Measurements from ENCODE around the gene TMED10. TPM values are rescaled to one million over a fixed set of nuclear protein-coding genes. Genes with fewer than 3 reads are reported as not detected.

TMED10 gene
- total RNA-seq, 2 donors from 2014 or later = 320 to 397 TPM

GRCh38 chr14:75081660-75082229 lies 94.7 kb downstream of the TMED10 start:
- no peak for TF ChIP-seq POLR2AphosphoS5 (IDR thresholded peaks at IDR 0.05)
- TF ChIP-seq POLR2A (IDR thresholded peaks at IDR 0.05) = no peak
- TF ChIP-seq CTCF (IDR thresholded peaks at IDR 0.05) = no peak
- no peak overlapping the region for H3K4me3 ChIP-seq
- no peak overlapping the region for H3K27ac ChIP-seq
- 37% methylated on average over 2 of the region's 2 CpGs for WGBS
- H3K4me1 ChIP-seq (replicated peaks) = no peaks in the 10 kb centered on the region
- DNase-seq (ENCODE audit: low spot score) = no peak
- no peaks in the 10 kb centered on the region for H3K9me3 ChIP-seq
- intact Hi-C loops (cut with DNase I) = no loop called here
- peaks cover 0 to 5% of the 10 kb centered on the region in 2 donors for H3K36me3 ChIP-seq
- H3K27me3 ChIP-seq (replicated peaks; ENCODE audit: insufficient read depth) = no peaks in the 10 kb centered on the region

Small RNA genes within 50 kb of the gene (small RNA-seq; reads per million reads assigned to genes)
- gene HIF1AP1 = 0 reads per million in 2 donors
- 0 reads per million in 2 donors for gene RNU4ATAC14P

Other genes with a start within 250 kb of the TMED10 start
- 10 to 100 TPM in 1 of 2 donors, 1 to 10 TPM in 1; 7.9 to 16.2 TPM for gene PGF, start 221.0 kb downstream of the TMED10 start, total RNA-seq
- gene EIF2B2, start 173.7 kb downstream of the TMED10 start, total RNA-seq = 10 to 100 TPM; 43.9 to 60.4 TPM
- gene MLH3, start 125.1 kb downstream of the TMED10 start, total RNA-seq = 10 to 100 TPM; 23.3 to 29.6 TPM
- gene ACYP1, start 112.6 kb downstream of the TMED10 start, total RNA-seq = 10 to 100 TPM; 11.2 to 14.3 TPM
- 10 to 100 TPM in 1 of 2 donors, 1 to 10 TPM in 1; 1.8 to 19.4 TPM for gene ZC2HC1C, start 107.0 kb downstream of the TMED10 start, total RNA-seq
- gene NEK9, start 49.6 kb downstream of the TMED10 start, total RNA-seq = 10 to 100 TPM; 59.5 to 89.8 TPM
- 100 to 1,000 TPM in 1 of 2 donors, 10 to 100 TPM in 1; 73.9 to 127 TPM for gene FOS, start 102.2 kb upstream of the TMED10 start, total RNA-seq

Measured in prostate gland (tissue), 2 donors.